ENCODE data around the gene ADIPOR1.
"Not testable (repeated sequence)": the region's sequence is repeated elsewhere in the genome, so short reads cannot be mapped to it uniquely, and the experiment has no call there.

The ADIPOR1 gene

GRCh38 chr1:202936409-202936808 is 21.7 kb downstream of the ADIPOR1 start:
- not testable (repeated sequence) for DNase-seq

DNA sequence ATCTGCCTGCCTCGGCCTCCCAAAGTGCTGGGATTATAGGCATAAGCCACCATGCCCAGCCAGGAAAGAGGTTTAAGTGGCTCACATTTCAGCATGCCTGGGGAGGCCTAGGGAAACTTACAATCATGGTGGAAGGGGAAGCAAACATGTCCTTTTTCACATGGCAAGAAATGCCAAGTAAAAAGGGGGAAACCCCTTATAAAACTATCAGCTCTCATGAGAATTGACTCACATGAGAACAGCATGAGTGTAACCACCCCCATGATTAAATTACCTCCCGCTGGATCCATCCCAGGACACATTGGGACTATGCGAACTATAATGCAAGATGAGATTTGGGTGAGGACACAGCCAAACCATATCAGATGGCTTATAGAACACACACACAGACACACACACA is 22.3 kb downstream of the ADIPOR1 start:
- no peak for DNase-seq

DNA sequence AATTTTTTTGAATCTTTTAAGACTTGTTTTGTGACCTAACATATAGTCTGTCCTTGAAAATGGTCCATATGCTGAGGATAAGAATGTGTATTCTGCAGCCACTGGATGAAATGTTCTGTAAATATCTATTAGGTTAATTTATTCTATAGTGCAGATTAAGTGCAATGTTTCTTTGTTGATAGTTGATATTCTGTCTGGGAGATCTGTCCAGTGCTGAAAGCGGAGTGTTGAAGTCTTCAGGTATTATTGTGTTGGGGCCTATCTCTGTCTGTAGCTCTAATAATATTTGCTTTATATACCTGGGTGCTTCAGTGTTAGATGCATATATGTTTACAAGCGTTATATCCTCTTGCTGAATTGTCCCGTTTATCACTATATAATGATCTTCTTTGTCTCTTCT is 23.4 kb downstream of the ADIPOR1 start:
- DNase-seq = no peak

GRCh38 chr1:202932476-202932875 is 25.6 kb downstream of the ADIPOR1 start:
- DNase-seq = no peak

DNA sequence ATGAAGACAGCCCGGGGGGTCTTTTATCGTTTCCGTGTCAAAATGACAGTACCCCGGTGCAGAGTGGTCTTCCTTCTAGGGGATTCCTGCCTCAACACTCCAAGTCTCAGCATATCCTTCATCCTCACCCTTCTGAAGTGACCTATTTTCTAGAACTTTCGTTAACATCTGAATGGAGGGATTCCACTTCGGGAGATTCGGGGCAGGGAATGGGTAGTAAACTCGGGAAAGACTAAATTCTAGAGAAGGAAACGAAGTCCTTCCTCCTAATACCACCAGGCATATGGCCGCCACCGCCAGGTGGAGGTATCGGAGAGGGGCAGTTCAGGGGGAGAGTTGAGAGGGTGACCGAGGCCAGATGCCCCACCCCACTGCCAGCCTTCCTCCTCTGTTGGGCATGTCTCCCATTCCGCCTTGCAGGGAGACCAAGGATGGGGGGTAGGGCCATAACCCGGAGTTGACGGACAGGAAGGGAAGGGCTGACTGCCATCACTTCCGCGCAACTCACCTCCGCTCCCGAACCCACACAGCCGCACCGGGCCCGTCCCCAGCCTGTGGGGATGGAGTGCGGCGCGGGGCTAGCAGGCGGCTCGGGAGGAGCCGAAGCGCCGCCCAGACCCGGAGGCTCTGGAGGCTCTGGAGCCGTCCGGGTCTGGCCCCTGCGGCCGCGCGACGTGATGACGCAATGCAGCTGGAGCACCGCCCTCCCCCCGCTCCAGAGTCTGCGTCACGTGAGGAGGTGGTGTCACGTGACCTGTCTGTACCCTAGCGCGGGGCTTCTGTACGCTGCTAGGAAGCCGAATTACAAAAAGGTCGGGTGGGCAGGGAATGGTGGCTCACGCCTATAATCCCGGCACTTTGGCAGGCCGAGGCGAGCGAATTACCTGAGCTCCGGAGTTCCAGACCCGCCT is 31.3 kb downstream of the ADIPOR1 start, which contains the start of gene KLHL12:
TSS of gene KLHL12 (minus strand) at position 654 of the 911 bp plus-strand sequence. CDS start 2,072 bp downstream, outside the sequence.
- peak; percentile 90 to 97 (median 91) for DNase-seq

GRCh38 chr1:202923533-202923932 is 34.6 kb downstream of the ADIPOR1 start:
- DNase-seq = no peak

DNA sequence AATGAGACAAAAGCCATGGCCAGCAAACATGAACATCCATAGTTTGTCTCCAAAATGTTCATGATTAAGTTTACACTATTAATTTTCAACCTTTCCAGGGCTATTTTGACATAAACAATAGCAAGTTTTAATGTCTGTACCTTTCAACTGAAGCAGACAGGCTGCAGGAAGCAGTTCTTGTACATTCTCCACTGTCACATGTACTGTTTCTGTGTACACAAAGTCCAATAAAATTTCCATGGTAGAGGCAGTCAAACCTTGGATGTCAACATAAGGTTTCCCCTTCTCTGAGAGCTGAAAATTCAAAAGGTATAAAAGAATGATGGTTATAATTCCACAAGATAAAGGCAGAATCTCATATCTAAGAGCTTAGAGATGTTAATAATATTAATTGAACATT is 38.5 kb downstream of the ADIPOR1 start:
- no peak for DNase-seq

DNA sequence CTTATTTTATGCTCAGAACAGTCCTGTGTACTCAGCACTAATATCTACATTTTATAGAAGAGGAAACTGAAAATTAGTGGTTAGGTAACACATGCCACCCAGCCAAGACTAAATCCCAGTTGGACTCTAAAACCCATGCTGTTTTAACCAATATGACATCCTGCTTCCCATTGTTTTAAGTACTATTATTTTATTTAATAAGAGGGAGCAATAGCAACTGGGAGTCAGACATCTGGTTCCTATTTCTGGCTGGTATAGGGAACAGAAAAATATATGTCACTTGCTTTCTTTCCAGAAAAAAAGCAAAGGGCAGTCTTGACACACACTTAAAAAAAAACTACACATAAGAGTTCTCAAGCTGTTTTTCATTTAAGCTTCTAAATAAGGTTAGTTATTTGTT is 43.0 kb downstream of the ADIPOR1 start:
- no peak for DNase-seq

DNA sequence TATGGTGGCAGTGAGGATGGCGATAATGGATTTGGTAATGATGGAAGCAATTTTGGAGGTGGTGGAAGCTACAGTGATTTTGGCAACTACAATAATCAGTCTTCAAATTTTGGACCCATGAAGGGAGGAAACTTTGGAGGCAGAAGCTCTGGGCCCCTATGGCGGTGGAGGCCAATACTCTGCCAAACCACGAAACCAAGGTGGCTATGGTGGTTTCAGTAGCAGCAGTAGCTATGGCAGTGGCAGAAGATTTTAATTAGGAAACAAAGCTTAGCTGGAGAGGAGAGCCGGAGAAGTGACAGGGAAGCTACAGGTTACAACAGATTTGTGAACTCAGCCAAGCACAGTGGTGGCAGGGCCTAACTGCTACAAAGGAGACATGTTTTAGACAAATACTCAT is 45.6 kb downstream of the ADIPOR1 start:
- peak in 1 of 5 experiments; percentile 32 for DNase-seq

GRCh38 chr1:202909494-202909893 is 48.6 kb downstream of the ADIPOR1 start:
- DNase-seq = no peak

GRCh38 chr1:202908998-202909397 is 49.1 kb downstream of the ADIPOR1 start:
- DNase-seq = no peak

DNA sequence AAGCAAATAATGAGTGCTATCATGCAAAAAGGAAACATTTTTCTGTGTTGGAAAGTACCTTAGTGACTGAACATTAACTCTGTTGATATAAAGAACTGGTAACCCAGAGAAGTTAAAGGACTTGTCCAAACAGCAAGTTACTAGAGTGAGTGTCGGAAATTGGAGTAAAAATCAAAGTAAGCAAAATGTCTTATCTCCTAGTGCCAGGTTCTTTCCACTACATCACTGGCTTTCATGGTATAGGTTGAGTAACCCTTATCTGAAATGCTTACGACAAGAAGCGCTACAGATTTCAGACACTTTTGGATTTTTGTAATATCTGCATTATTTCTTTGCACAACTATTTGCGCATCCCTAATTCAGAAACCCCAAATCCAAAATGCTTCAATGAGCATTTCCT is 52.8 kb downstream of the ADIPOR1 start:
- DNase-seq = no peak

DNA sequence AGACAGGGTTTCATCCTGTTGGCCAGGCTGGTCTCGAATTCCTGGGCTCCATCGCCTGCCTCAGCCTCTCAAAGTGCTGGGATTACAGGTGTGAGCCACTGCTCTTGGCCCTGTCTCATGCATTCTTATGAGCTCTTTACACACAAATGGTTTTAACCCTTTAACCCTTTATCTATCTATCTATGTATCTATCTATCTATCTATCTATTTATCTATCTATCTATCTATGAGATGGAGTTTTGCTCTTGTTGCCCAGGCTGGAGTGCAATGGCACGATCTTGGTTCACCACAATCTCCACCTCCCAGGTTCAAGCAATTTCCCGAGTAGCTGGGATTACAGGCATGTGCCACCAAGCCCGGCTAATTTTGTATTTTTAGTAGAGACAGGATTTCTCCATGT is 54.3 kb downstream of the ADIPOR1 start:
- DNase-seq = not testable (repeated sequence)

- DNase-seq = no peak
Measured at GRCh38 chr1:202901555-202901954, 56.6 kb downstream of the ADIPOR1 start.

- DNase-seq = no peak
Measured at GRCh38 chr1:202892501-202892900, 65.6 kb downstream of the ADIPOR1 start.
